ENCODE measurements around the gene P2RY12. TPM values are rescaled to one million over a fixed set of nuclear protein-coding genes. Genes with fewer than 3 reads are reported as not detected.
A peak's percentile ranks its signal among the peaks of the same experiment; 100 is the strongest.

P2RY12 gene
- total and polyA plus RNA-seq, 12 donors, result 0.37 to 13.2 (median 2.6) TPM

GRCh38 chr3:151383956-151384355 is 597 bp downstream of the P2RY12 start:
- Histone ChIP-seq H3K27me3 (no peaks in the 10 kb centered on the region), H3K9me3 (replicated peaks in 1 of 3) (no peaks in the 10 kb centered on the region), H3K36me3 (replicated peaks in 1 of 2) (no peaks in the 10 kb centered on the region), H3K27ac (no peak overlapping the region), H3K4me1 (replicated peaks in 1 of 2) (peaks cover 0 to 16% of the 10 kb centered on the region in 2 donors), H3K4me3 (peak overlapping the region in 2 of 4 donors; percentile 20 to 50)
- 32 to 63% (median 50%) methylated on average over 3 of the region's 3 CpGs for WGBS, 4 donors
- intact Hi-C loops (cut with DNase I), result no loop called here
- DNase-seq, result no peak
- TF ChIP-seq POLR2A (IDR thresholded peaks at IDR 0.05) (no peak), CTCF (IDR thresholded peaks at IDR 0.05) (no peak)

GRCh38 chr3:151383111-151383510 is 1.4 kb downstream of the P2RY12 start:
- Histone ChIP-seq H3K4me1 (replicated peaks in 1 of 2) (peaks cover 0 to 16% of the 10 kb centered on the region in 2 donors), H3K27me3 (no peaks in the 10 kb centered on the region), H3K4me3 (no peak overlapping the region), H3K9me3 (replicated peaks in 1 of 3) (no peaks in the 10 kb centered on the region), H3K36me3 (replicated peaks in 1 of 2) (no peaks in the 10 kb centered on the region), H3K27ac (no peak overlapping the region)
- 81 to 85% (median 81%) methylated on average over 2 of the region's 2 CpGs for WGBS, 4 donors
- no peak for DNase-seq
- no peak for TF ChIP-seq POLR2A (IDR thresholded peaks at IDR 0.05)
- no peak for TF ChIP-seq CTCF (IDR thresholded peaks at IDR 0.05)
- intact Hi-C loops (cut with DNase I), result no loop called here

GRCh38 chr3:151382671-151383070 is 1.9 kb downstream of the P2RY12 start:
- no peak overlapping the region for H3K27ac ChIP-seq

GRCh38 chr3:151379083-151379734 is 5.3 kb downstream of the P2RY12 start:
- intact Hi-C loops (cut with DNase I), result no loop called here

More at GRCh38 chr3:151382671-151383070, 1.9 kb downstream of the P2RY12 start:
- Histone ChIP-seq H3K27me3 (no peaks in the 10 kb centered on the region), H3K4me3 (no peak overlapping the region), H3K36me3 (replicated peaks in 1 of 2) (no peaks in the 10 kb centered on the region), H3K9me3 (replicated peaks in 1 of 3) (no peaks in the 10 kb centered on the region), H3K4me1 (replicated peaks in 1 of 2) (peaks cover 0 to 16% of the 10 kb centered on the region in 2 donors)
- no peak for DNase-seq
- TF ChIP-seq CTCF (IDR thresholded peaks at IDR 0.05) (no peak), POLR2A (IDR thresholded peaks at IDR 0.05) (no peak)
- 87 to 94% (median 92%) methylated on average over 5 of the region's 5 CpGs for WGBS, 4 donors
- intact Hi-C loops (cut with DNase I), result no loop called here

More at GRCh38 chr3:151379083-151379734, 5.3 kb downstream of the P2RY12 start:
- 80 to 83% (median 81%) methylated on average over 4 of the region's 4 CpGs for WGBS, 4 donors
- H3K27ac ChIP-seq, result no peak overlapping the region
- H3K4me1 ChIP-seq (replicated peaks in 1 of 2), result peaks cover 0 to 10% of the 10 kb centered on the region in 2 donors
- no peaks in the 10 kb centered on the region for H3K27me3 ChIP-seq
- DNase-seq, result peak in 3 of 7 donors; percentile 17 to 29 (median 19)
- TF ChIP-seq CTCF (IDR thresholded peaks at IDR 0.05), result peak in 5 of 6 experiments; percentile 13 to 41 (median 35)
- TF ChIP-seq POLR2A (IDR thresholded peaks at IDR 0.05), result no peak
- no peaks in the 10 kb centered on the region for H3K9me3 ChIP-seq (replicated peaks in 1 of 3)
- no peaks in the 10 kb centered on the region for H3K36me3 ChIP-seq (replicated peaks in 1 of 2)
- H3K4me3 ChIP-seq, result no peak overlapping the region
